HEK293 (cell line): ENCODE measurements around the gene KCNJ11.

Experiments used
- CTCF ChIA-PET: fragments of 350-600 bp; formaldehyde crosslinking; extraction: SDS; loops from one replicate; lab custom pipeline; 2021; ENCODE audit warnings: antibody characterized with exemption; lab: Yijun Ruan, JAX
- POLR2A ChIA-PET: fragments of 300-600 bp; formaldehyde crosslinking; extraction: SDS; loops from one replicate; lab custom pipeline; 2020; ENCODE audit warnings: antibody characterized with exemption, inconsistent platforms; lab: Yijun Ruan, JAX
- H3K27ac ChIP-seq: fragments of 200-500 bp; sonication (Bioruptor generic); 2 replicates; pipeline ENCODE4 v1.5.1; 2014; ENCODE audit warnings: low read depth, low read length, control low read depth, inconsistent platforms; ENCODE audit errors: extremely low read depth
- H3K36me3 ChIP-seq, 2 experiments: fragments of 200-500 bp in 1 of 2; sonication (Bioruptor generic) in 1 of 2; 1 replicate in 1 of 2; 2 replicates in 1 of 2; pipeline ENCODE4 v1.5.1; 2014 to 2017; ENCODE audit warnings: inconsistent platforms in 2 of 2, low read length in 2 of 2; ENCODE audit not compliant: control insufficient read depth in 2 of 2, insufficient read depth in 1 of 2
- H3K4me1 ChIP-seq: fragments of 200-500 bp; sonication (Bioruptor generic); 2 replicates; pipeline ENCODE4 v1.5.1; 2014; ENCODE audit warnings: mild to moderate bottlenecking, low read length, inconsistent platforms; ENCODE audit not compliant: control insufficient read depth, insufficient read depth
- H3K4me3 ChIP-seq: 2 replicates; pipeline ENCODE4 v1.5.1; 2011; ENCODE audit warnings: low read depth, mild to moderate bottlenecking, control low read depth, low read length, moderate library complexity
- H3K9me3 ChIP-seq: fragments of 200-500 bp; sonication (Bioruptor generic); 2 replicates; pipeline ENCODE4 v1.5.1; 2014; ENCODE audit warnings: low read depth, low read length, inconsistent platforms; ENCODE audit not compliant: control insufficient read depth, insufficient read depth
- AEBP2 ChIP-seq: fragments of 450-650 bp; formaldehyde crosslinking; IDR thresholded peaks from 2 replicates; pipeline ENCODE4 v1.5.1; 2016; ENCODE audit warnings: missing biosample characterization, missing genetic modification characterization, borderline replicate concordance
- GFI1B ChIP-seq: fragments of 450-650 bp; formaldehyde crosslinking; IDR thresholded peaks from 2 replicates; pipeline ENCODE4 v1.5.1; 2016; ENCODE audit warnings: missing biosample characterization, missing genetic modification characterization
- GLI2 ChIP-seq: fragments of 450-650 bp; formaldehyde crosslinking; IDR thresholded peaks from 2 replicates; pipeline ENCODE4; 2017; ENCODE audit warnings: missing biosample characterization, missing genetic modification characterization, low read depth, borderline replicate concordance
- GLIS2 ChIP-seq: fragments of 450-650 bp; formaldehyde crosslinking; IDR thresholded peaks from 2 replicates; pipeline ENCODE4 v1.5.1; 2016; ENCODE audit warnings: missing biosample characterization, missing genetic modification characterization
- HOXD13 ChIP-seq: sonication (generic); formaldehyde crosslinking; IDR thresholded peaks from 2 replicates; pipeline ENCODE4 v1.8.0; 2022; ENCODE audit warnings: missing genetic modification reagents, borderline replicate concordance
- PRDM1 ChIP-seq: fragments of 450-650 bp; formaldehyde crosslinking; IDR thresholded peaks from 2 replicates; pipeline ENCODE4; 2016; ENCODE audit warnings: missing biosample characterization, missing genetic modification characterization
- SETDB1 ChIP-seq: IDR thresholded peaks from one replicate; pipeline ENCODE4 v1.6.1; 2017; ENCODE audit warnings: mild to moderate bottlenecking, low read length, moderate library complexity, mixed read lengths; ENCODE audit not compliant: insufficient read length
- ZBTB17 ChIP-seq: fragments of 450-650 bp; formaldehyde crosslinking; IDR thresholded peaks from 2 replicates; pipeline ENCODE4 v1.5.1; 2016; ENCODE audit warnings: missing biosample characterization, missing genetic modification characterization
- ZFP37 ChIP-seq: fragments of 450-650 bp; formaldehyde crosslinking; IDR thresholded peaks from 2 replicates; pipeline ENCODE4 v1.5.1; 2016; ENCODE audit warnings: missing biosample characterization, missing genetic modification characterization
- ZNF223 ChIP-seq: fragments of 450-650 bp; formaldehyde crosslinking; IDR thresholded peaks from 2 replicates; pipeline ENCODE4 v1.5.1; 2016; ENCODE audit warnings: missing biosample characterization, missing genetic modification characterization
- ZNF274 ChIP-seq, 2 experiments: fragments of 200-500 bp in 1 of 2; fragments of 450-650 bp in 1 of 2; sonication (Bioruptor generic) in 1 of 2; formaldehyde crosslinking in 1 of 2; IDR thresholded peaks; 2 replicates each; pipeline versions ENCODE4 v1.5.1 to v1.6.1; 2014 to 2016; ENCODE audit warnings: borderline replicate concordance in 1 of 2, inconsistent platforms in 1 of 2, low read length in 1 of 2, missing biosample characterization in 1 of 2, missing genetic modification characterization in 1 of 2
- ZNF311 ChIP-seq: fragments of 450-650 bp; formaldehyde crosslinking; IDR thresholded peaks from 2 replicates; pipeline ENCODE4 v1.5.1; 2017; ENCODE audit warnings: missing biosample characterization, missing genetic modification characterization, borderline replicate concordance
- ZNF366 ChIP-seq: fragments of 450-650 bp; formaldehyde crosslinking; conservative IDR thresholded peaks from 2 replicates; pipeline ENCODE4 v1.5.1; 2016; ENCODE audit warnings: missing biosample characterization, missing genetic modification characterization
- ZNF37A ChIP-seq: fragments of 450-650 bp; IDR thresholded peaks from 2 replicates; pipeline ENCODE4 v1.5.1; 2018; ENCODE audit warnings: missing biosample characterization, missing genetic modification characterization
- ZNF426 ChIP-seq: fragments of 450-650 bp; formaldehyde crosslinking; IDR thresholded peaks from 2 replicates; pipeline ENCODE4 v1.5.1; 2017; ENCODE audit warnings: missing biosample characterization, missing genetic modification characterization, mild to moderate bottlenecking, inconsistent platforms, moderate library complexity
- ZNF549 ChIP-seq: fragments of 450-650 bp; IDR thresholded peaks from 2 replicates; pipeline ENCODE4 v1.5.1; 2018; ENCODE audit warnings: missing biosample characterization, missing genetic modification characterization, mild to moderate bottlenecking, inconsistent platforms, moderate library complexity
- ZNF558 ChIP-seq: fragments of 450-650 bp; formaldehyde crosslinking; IDR thresholded peaks from 2 replicates; pipeline ENCODE4 v1.5.1; 2016; ENCODE audit warnings: missing biosample characterization, missing genetic modification characterization
- ZNF707 ChIP-seq: fragments of 450-650 bp; formaldehyde crosslinking; IDR thresholded peaks from 2 replicates; pipeline ENCODE4 v1.5.1; 2016; ENCODE audit warnings: missing biosample characterization, missing genetic modification characterization
- ZNF777 ChIP-seq: fragments of 450-650 bp; formaldehyde crosslinking; IDR thresholded peaks from 2 replicates; pipeline ENCODE4 v1.5.1; 2017; ENCODE audit warnings: missing biosample characterization, missing genetic modification characterization, borderline replicate concordance
- ZNF843 ChIP-seq: fragments of 450-650 bp; formaldehyde crosslinking; IDR thresholded peaks from 2 replicates; pipeline ENCODE4 v1.5.1; 2016; ENCODE audit warnings: missing biosample characterization, missing genetic modification characterization
- TF ChIP-seq, protein P1 (sequence below): fragments of 450-650 bp; formaldehyde crosslinking; IDR thresholded peaks from 2 replicates; pipeline ENCODE4 v1.5.1; 2016; ENCODE audit warnings: missing biosample characterization, missing genetic modification characterization, low read depth
- TF ChIP-seq, protein P2 (sequence below): fragments of 450-650 bp; formaldehyde crosslinking; IDR thresholded peaks from 2 replicates; pipeline ENCODE4 v1.5.1; 2016; ENCODE audit warnings: missing biosample characterization, missing genetic modification characterization
- TF ChIP-seq, protein P3 (sequence below): fragments of 450-650 bp; formaldehyde crosslinking; IDR thresholded peaks from 2 replicates; pipeline ENCODE4 v1.5.1; 2016; ENCODE audit warnings: missing biosample characterization, missing genetic modification characterization
- TF ChIP-seq, protein P4 (sequence below): fragments of 450-650 bp; formaldehyde crosslinking; IDR thresholded peaks from 2 replicates; pipeline ENCODE4 v1.5.1; 2017; ENCODE audit warnings: missing biosample characterization, missing genetic modification characterization

The KCNJ11 gene

DNA sequence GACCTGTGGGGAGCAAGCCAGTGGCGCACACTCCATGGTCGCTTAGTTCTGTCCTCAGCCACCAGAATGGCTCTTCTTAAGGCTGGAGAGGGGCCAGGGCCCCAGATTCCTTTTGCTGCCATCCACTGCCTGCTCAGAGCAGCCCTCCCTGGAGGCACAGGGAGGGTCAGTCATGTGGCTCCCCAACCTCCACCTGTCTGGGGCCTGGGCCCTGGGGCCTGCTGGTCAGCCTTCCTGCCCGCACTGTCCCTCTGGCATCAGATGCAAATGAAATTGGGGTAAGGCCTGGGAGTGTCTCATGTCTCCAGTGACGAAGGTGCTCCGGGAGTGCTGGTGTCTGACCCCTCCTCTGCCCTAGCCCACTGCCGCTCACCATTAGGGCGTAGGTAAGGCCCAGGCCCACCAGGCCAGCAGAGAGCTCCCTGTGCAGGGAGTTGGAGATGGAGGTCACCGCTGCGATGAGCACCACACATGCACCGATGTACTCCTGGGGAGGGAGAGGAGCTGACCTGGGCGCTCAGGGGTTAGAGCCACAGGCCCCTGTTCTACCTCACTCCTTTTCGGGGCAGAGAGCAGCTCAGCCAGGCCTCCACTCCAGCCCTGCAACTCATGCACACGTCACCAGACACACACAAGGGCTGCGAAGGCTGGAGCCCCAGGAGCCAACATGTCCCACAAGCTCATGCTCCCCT lies 9.0 kb upstream of the KCNJ11 start:
- no peaks in the 10 kb centered on the region for H3K36me3 ChIP-seq
- TF ChIP-seq ZNF311 (tag by site-specific recombination) (no peak), ZNF426 (tag by site-specific recombination) (no peak), ZNF223 (tag by site-specific recombination) (no peak), ZNF843 (tag by site-specific recombination) (no peak), HOXD13 (no peak), ZNF274 (IDR thresholded peaks at IDR 0.05; ENCODE audit: low read length) (no peak), ZNF274 (tag by site-specific recombination; IDR thresholded peaks at IDR 0.05; ENCODE audit: borderline replicate concordance) (no peak), ZFP37 (tag by site-specific recombination) (no peak), ZNF707 (tag by site-specific recombination) (no peak), PRDM1 (tag by site-specific recombination) (no peak), ZNF777 (no peak), SETDB1 (no peak), GFI1B (tag by site-specific recombination) (no peak), GLI2 (tag by site-specific recombination) (no peak), GLIS2 (tag by site-specific recombination) (no peak), ZNF366 (tag by site-specific recombination) (no peak), ZNF37A (tag by site-specific recombination) (no peak)
- TF ChIP-seq, protein P1, sequence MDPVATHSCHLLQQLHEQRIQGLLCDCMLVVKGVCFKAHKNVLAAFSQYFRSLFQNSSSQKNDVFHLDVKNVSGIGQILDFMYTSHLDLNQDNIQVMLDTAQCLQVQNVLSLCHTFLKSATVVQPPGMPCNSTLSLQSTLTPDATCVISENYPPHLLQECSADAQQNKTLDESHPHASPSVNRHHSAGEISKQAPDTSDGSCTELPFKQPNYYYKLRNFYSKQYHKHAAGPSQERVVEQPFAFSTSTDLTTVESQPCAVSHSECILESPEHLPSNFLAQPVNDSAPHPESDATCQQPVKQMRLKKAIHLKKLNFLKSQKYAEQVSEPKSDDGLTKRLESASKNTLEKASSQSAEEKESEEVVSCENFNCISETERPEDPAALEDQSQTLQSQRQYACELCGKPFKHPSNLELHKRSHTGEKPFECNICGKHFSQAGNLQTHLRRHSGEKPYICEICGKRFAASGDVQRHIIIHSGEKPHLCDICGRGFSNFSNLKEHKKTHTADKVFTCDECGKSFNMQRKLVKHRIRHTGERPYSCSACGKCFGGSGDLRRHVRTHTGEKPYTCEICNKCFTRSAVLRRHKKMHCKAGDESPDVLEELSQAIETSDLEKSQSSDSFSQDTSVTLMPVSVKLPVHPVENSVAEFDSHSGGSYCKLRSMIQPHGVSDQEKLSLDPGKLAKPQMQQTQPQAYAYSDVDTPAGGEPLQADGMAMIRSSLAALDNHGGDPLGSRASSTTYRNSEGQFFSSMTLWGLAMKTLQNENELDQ (tag by site-specific recombination), result no peak
- TF ChIP-seq, all 188 proteins: peak for 0
- ChIA-PET POLR2A (no interaction called here), CTCF (interaction anchor here (0.7 to 1.6 kb wide), 4 partner anchors 9 to 176 kb away, joined by 3 to 5 read pairs (median 3); partner anchors contain the start of gene KCNJ11)
- no peak overlapping the region for H3K4me3 ChIP-seq
- H3K4me1 ChIP-seq, result no peaks in the 10 kb centered on the region
- H3K27ac ChIP-seq, result no peak overlapping the region
- no peaks in the 10 kb centered on the region for H3K9me3 ChIP-seq

GRCh38 chr11:17396598-17397310 lies 8.3 kb upstream of the KCNJ11 start:
- ChIA-PET CTCF (interaction anchor here (0.6 to 1.6 kb wide), 4 partner anchors 9 to 175 kb away, joined by 3 to 5 read pairs (median 3); no protein-coding TSS in a partner anchor), POLR2A (interaction anchor here (0.6 kb wide), 1 partner anchor 45 kb away, joined by 8 read pairs; no protein-coding TSS in a partner anchor)
- no peak for TF ChIP-seq ZNF549 (tag by site-specific recombination)
- no peak for TF ChIP-seq ZBTB17 (tag by site-specific recombination)
- no peak for TF ChIP-seq AEBP2 (tag by site-specific recombination)
- no peak for TF ChIP-seq ZNF366 (tag by site-specific recombination)
- TF ChIP-seq, protein P2, sequence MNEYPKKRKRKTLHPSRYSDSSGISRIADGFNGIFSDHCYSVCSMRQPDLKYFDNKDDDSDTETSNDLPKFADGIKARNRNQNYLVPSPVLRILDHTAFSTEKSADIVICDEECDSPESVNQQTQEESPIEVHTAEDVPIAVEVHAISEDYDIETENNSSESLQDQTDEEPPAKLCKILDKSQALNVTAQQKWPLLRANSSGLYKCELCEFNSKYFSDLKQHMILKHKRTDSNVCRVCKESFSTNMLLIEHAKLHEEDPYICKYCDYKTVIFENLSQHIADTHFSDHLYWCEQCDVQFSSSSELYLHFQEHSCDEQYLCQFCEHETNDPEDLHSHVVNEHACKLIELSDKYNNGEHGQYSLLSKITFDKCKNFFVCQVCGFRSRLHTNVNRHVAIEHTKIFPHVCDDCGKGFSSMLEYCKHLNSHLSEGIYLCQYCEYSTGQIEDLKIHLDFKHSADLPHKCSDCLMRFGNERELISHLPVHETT (tag by site-specific recombination), result no peak
- no peak for TF ChIP-seq ZNF558 (tag by site-specific recombination)
- TF ChIP-seq, protein P3, sequence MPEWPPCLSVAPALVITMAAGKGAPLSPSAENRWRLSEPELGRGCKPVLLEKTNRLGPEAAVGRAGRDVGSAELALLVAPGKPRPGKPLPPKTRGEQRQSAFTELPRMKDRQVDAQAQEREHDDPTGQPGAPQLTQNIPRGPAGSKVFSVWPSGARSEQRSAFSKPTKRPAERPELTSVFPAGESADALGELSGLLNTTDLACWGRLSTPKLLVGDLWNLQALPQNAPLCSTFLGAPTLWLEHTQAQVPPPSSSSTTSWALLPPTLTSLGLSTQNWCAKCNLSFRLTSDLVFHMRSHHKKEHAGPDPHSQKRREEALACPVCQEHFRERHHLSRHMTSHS (tag by site-specific recombination), result no peak
- TF ChIP-seq, protein P4, sequence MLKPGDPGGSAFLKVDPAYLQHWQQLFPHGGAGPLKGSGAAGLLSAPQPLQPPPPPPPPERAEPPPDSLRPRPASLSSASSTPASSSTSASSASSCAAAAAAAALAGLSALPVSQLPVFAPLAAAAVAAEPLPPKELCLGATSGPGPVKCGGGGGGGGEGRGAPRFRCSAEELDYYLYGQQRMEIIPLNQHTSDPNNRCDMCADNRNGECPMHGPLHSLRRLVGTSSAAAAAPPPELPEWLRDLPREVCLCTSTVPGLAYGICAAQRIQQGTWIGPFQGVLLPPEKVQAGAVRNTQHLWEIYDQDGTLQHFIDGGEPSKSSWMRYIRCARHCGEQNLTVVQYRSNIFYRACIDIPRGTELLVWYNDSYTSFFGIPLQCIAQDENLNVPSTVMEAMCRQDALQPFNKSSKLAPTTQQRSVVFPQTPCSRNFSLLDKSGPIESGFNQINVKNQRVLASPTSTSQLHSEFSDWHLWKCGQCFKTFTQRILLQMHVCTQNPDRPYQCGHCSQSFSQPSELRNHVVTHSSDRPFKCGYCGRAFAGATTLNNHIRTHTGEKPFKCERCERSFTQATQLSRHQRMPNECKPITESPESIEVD (tag by site-specific recombination), result no peak

More at GRCh38 chr11:17396598-17397310, 8.3 kb upstream of the KCNJ11 start:
- Histone ChIP-seq H3K4me1 (no peaks in the 10 kb centered on the region), H3K36me3 (no peaks in the 10 kb centered on the region), H3K4me3 (no peak overlapping the region), H3K9me3 (no peaks in the 10 kb centered on the region), H3K27ac (no peak overlapping the region)
